Measurements from ENCODE around the gene JAK1.
"Not testable (repeated sequence)": the region's sequence is repeated elsewhere in the genome, so short reads cannot be mapped to it uniquely, and the experiment has no call there.

JAK1 gene

GRCh38 chr1:65002508-65003315 is 36.4 kb upstream of the JAK1 start:
- no peak overlapping the region for H3K27ac ChIP-seq
- TF ChIP-seq CTCF (IDR thresholded peaks at IDR 0.05), result no peak
- TF ChIP-seq ZFX (IDR thresholded peaks at IDR 0.05; ENCODE audit: borderline replicate concordance), result no peak

GRCh38 chr1:65002156-65002507 is 35.8 kb upstream of the JAK1 start:
- TF ChIP-seq ZFX (IDR thresholded peaks at IDR 0.05; ENCODE audit: borderline replicate concordance) (no peak), CTCF (IDR thresholded peaks at IDR 0.05) (no peak)
- no peak overlapping the region for H3K27ac ChIP-seq

DNA sequence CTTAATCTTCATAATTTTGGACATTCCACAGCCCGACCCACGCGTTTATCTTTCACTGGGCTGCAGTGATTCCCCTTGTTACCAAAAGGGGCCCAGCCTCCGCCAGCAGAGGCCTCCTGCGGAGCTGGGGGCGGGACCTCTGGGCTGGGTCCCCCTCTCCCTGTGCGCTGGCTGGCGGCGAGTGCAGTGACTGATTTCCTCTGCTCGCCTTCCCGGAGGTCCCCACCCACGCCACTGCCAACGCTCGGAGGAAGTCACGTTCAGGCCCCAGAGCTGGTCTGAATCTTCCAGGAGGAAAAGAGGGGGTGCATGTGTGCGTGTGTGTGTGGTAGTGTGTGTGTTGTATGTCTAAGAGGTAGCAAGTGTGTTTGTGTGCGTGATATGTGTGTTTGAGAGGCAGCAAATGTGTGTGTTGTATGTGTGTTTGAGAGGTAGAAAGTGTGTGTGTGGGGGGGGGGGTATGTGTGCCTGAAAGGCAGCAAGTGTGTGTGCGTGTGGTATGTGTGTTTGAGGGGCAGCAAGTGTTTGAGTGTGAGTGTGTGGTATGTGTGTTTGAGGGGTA is 35.0 kb upstream of the JAK1 start:
- H3K27ac ChIP-seq, result no peak overlapping the region
- TF ChIP-seq ZFX (IDR thresholded peaks at IDR 0.05; ENCODE audit: borderline replicate concordance) (no peak), CTCF (IDR thresholded peaks at IDR 0.05) (no peak)

- not testable (repeated sequence) for H3K27ac ChIP-seq
These were observed 32.1 kb upstream of the JAK1 start for GRCh38 chr1:64998425-64998948.

DNA sequence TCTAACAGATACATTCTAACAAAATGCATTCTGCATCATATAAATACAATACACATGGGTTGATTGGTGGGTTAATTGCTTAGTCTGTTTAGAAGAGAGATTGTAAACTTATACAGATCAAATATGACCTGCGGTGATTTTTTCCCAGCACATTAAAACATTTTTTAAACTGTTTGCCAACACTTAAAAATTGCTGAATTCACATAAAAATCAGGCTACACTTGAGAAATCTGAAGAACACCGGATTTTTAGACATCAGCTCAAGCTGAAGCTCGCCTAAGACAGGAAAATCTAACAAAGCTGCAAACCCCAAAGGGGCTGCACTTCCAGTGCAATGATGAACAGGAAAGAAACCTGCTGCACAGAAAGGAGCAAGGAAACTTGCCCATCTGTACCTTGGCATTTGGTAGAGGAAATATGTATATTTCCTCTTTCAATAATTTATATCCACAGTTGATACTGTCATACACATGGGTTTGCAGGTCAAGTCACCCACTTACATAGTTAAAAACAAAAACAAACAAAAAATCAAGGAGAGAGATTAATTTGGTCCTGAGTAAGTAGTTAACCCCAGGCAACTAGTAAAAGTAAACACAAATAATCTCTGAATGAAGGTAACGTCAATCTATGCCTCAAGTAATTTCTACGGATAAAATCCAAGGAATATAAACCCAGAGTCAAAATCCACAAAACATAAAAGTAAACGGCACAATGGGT is 30.4 kb upstream of the JAK1 start:
- no peak overlapping the region for H3K27ac ChIP-seq
- TF ChIP-seq CTCF (IDR thresholded peaks at IDR 0.05) (no peak), ZFX (IDR thresholded peaks at IDR 0.05; ENCODE audit: borderline replicate concordance) (no peak)

DNA sequence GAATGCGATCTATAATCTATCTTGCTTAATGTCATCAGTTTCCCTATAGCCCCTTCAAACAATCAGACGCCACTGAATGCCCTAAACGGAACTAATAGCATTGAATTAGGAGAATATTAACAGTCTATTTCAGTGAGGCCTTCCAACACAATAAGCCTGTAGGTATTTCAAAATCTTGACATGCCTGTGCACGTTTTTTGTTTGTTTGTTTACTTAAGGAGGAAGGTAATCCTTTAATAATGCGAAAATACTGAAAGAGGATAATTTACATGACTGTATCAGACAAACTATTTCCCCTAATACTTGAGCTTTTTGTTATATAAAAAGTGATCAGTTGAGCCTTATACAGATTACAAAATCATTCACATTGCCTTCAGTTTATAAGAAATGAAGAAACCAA is 29.0 kb upstream of the JAK1 start:
- H3K27ac ChIP-seq, result no peak overlapping the region
- no peak for TF ChIP-seq CTCF (IDR thresholded peaks at IDR 0.05)
- no peak for TF ChIP-seq ZFX (IDR thresholded peaks at IDR 0.05; ENCODE audit: borderline replicate concordance)

DNA sequence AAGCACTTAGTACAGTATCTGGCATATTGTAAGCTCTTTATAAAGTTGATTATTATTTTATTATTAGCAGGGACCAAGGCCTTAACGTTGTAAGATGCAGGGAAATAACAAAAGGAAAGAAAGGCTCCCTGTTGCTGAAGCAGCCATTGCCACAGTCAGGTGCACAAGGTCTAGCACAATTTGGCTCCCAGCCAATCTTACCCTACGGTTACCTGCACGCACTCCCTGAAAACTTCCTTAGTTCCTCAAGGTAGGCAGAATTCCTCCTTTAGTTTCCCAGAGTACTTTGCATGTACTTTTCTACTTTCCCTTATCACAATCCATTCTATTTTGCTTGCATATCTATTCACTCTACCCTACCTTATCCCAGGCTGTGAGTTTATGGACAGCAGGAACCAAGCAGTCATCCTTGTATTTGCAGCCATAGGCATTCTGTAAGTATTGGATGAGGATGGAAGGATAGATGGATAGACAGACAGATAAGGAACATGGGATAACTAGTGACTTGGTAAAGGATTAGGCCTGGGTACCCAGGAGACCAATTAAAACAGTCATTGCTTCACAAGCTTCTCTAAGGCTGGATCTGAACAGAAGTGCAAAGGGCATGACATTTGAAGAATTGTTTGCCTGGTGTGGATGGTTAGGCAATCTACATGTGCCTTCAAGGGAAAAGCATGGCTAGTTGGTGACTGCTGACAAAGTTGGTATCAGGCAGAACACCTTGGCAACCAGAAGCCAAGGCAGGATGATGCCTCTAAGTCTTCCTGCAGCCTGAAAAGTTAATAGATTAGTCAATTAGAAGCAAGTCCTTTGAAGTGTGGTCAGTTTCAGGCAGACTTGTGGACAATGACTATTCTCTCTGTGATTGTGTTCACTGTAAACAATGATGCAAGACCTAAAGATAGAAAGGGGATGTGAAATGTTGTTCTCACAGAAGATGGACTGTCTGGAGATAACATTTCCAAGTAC is 20.8 kb upstream of the JAK1 start:
- no peak overlapping the region for H3K27ac ChIP-seq
- TF ChIP-seq CTCF (IDR thresholded peaks at IDR 0.05) (no peak), ZFX (IDR thresholded peaks at IDR 0.05; ENCODE audit: borderline replicate concordance) (no peak)

Data from 22Rv1 (cell line).